B cell (primary cell): ENCODE results near the gene ETV1. TPM values are rescaled to one million over a fixed set of nuclear protein-coding genes. Genes with fewer than 3 reads are reported as not detected.

ENCODE experiments used
- ATAC-seq: fragments of 200-7000 bp; cut with Tn5 transposase; one replicate; pipeline ENCODE4 v1.10.0; 2021; ENCODE audit warnings: low read depth, mild to moderate bottlenecking, moderate number of reproducible peaks, moderate library complexity
- CTCF ChIA-PET: fragments of 350-600 bp; sonication (Branson Sonifier 250); formaldehyde crosslinking; loops from one replicate; lab custom pipeline; 2021; ENCODE audit warnings: antibody characterized with exemption, inconsistent platforms; lab: Charles Lee
- POLR2A ChIA-PET: fragments of 350-600 bp; sonication (Branson Sonifier 250); formaldehyde crosslinking; loops from one replicate; lab custom pipeline; 2021; ENCODE audit warnings: antibody characterized with exemption; lab: Charles Lee
- DNase-seq: peaks from one replicate; pipeline ENCODE4 v3.0.0; 2013
- H2AFZ ChIP-seq: 2 replicates; pipeline ENCODE4 v1.6.1; 2012; ENCODE audit warnings: mild to moderate bottlenecking, low read depth, low read length; ENCODE audit not compliant: insufficient read depth, poor library complexity, severe bottlenecking
- H3K27ac ChIP-seq, 2 donors: 1 replicate in 1 of 2; 2 replicates in 1 of 2; pipeline ENCODE4 v1.5.1; 2012 to 2013; ENCODE audit warnings: low read length in 2 of 2, mild to moderate bottlenecking in 2 of 2, moderate library complexity in 1 of 2
- H3K27me3 ChIP-seq, 4 experiments: fragments of 200-600 bp in 1 of 4; sonication (generic) in 1 of 4; replicated peaks in 1 of 4; 1 replicate in 2 of 4; 2 replicates in 2 of 4; pipeline versions ENCODE4 v1.6.1 to v1.7.0; 2013 to 2016; ENCODE audit warnings: low read length in 3 of 4, mild to moderate bottlenecking in 2 of 4, mixed read lengths in 1 of 4, moderate library complexity in 1 of 4; ENCODE audit not compliant: insufficient read depth in 4 of 4, control insufficient read depth in 3 of 4; ENCODE audit errors: control extremely low read depth in 1 of 4
- H3K36me3 ChIP-seq, 2 experiments: replicated peaks in 1 of 2; 1 replicate in 1 of 2; 2 replicates in 1 of 2; pipeline versions ENCODE4 v1.6.1 to v1.7.1; 2013; ENCODE audit warnings: low read length in 1 of 2; ENCODE audit not compliant: insufficient read depth in 2 of 2, control insufficient read depth in 1 of 2; ENCODE audit errors: control extremely low read depth in 1 of 2, extremely low read depth in 1 of 2
- H3K4me1 ChIP-seq, 2 donors: fragments of 200-600 bp in 1 of 2; sonication (generic) in 1 of 2; 1 replicate in 1 of 2; 2 replicates in 1 of 2; pipeline versions ENCODE4 v1.5.1 to v1.6.1; 2013 to 2017; ENCODE audit warnings: low read length in 2 of 2; ENCODE audit not compliant: control insufficient read depth in 2 of 2, insufficient read depth in 2 of 2
- H3K4me2 ChIP-seq: replicated peaks from 2 replicates; pipeline ENCODE3; 2012; ENCODE audit warnings: mild to moderate bottlenecking, low read depth, low read length; ENCODE audit not compliant: poor library complexity, severe bottlenecking
- H3K4me3 ChIP-seq, 5 experiments: fragments of 200-600 bp in 1 of 5; sonication (generic) in 1 of 5; 1 replicate in 3 of 5; 2 replicates in 2 of 5; pipeline versions ENCODE4 v1.5.1 to v1.7.0; 2011 to 2016; ENCODE audit warnings: low read length in 4 of 5, mild to moderate bottlenecking in 4 of 5, low read depth in 2 of 5, control low read depth in 1 of 5, moderate library complexity in 1 of 5; ENCODE audit not compliant: insufficient read depth in 1 of 5; ENCODE audit errors: control extremely low read depth in 1 of 5, extremely low read depth in 1 of 5
- H3K79me2 ChIP-seq: fragments of 200-600 bp; sonication (generic); one replicate; pipeline ENCODE4 v1.6.0; 2016; ENCODE audit warnings: low read length; ENCODE audit not compliant: control insufficient read depth, insufficient read depth
- H3K9ac ChIP-seq: fragments of 200-600 bp; sonication (generic); 2 replicates; pipeline ENCODE4 v1.6.1; 2017; ENCODE audit warnings: mild to moderate bottlenecking, low read length, moderate library complexity
- H3K9me3 ChIP-seq, 3 donors: one replicate each; pipeline versions ENCODE4 v1.6.1 to v1.7.1; 2013; ENCODE audit warnings: low read length in 2 of 3; ENCODE audit not compliant: control insufficient read depth in 2 of 3, insufficient read depth in 1 of 3; ENCODE audit errors: control extremely low read depth in 1 of 3
- H4K20me1 ChIP-seq: 2 replicates; pipeline ENCODE4 v1.6.0; 2012; ENCODE audit warnings: mild to moderate bottlenecking, low read length; ENCODE audit not compliant: insufficient read depth, control insufficient read depth, poor library complexity, severe bottlenecking
- H3K27ac Mint-ChIP-seq: one replicate; pipeline ENCODE4 v1.8.0; 2021; ENCODE audit warnings: mixed read lengths
- H3K27me3 Mint-ChIP-seq: one replicate; pipeline ENCODE4 v1.8.0; 2021; ENCODE audit warnings: mixed read lengths
- H3K4me1 Mint-ChIP-seq: one replicate; pipeline ENCODE4 v1.8.0; 2021; ENCODE audit warnings: mixed read lengths
- H3K4me3 Mint-ChIP-seq: one replicate; pipeline ENCODE4 v1.8.0; 2021; ENCODE audit warnings: mixed read lengths
- H3K9me3 Mint-ChIP-seq: one replicate; pipeline ENCODE4 v1.8.0; 2022; ENCODE audit warnings: mixed read lengths; ENCODE audit not compliant: insufficient read depth
- EZH2 ChIP-seq: IDR thresholded peaks from 2 replicates; pipeline ENCODE4 v1.6.1; 2012; ENCODE audit warnings: borderline replicate concordance, low read depth, mild to moderate bottlenecking, moderate library complexity, low read length; ENCODE audit not compliant: insufficient read depth, poor library complexity, severe bottlenecking
- WGBS: methylation state at CpG from one replicate; pipeline ENCODE4 v1.1.5; 2013; ENCODE audit warnings: missing lambda C conversion rate; ENCODE audit not compliant: insufficient coverage; 5-methylcytosine and 5-hydroxymethylcytosine counted together
- intact Hi-C: fragments of 100-400 bp; cut with micrococcal nuclease; formaldehyde crosslinking; loops from one replicate; pipeline ENCODE4 v1.10.0; 2022
- polyA plus RNA-seq: library from polyadenylated mRNA; depleted of rRNA; stranded (reverse); fragments of >200 nt; gene quantifications from 2 replicates; pipeline ENCODE4 v1.2.3, GENCODE V29; 2012
- total RNA-seq, 2 donors: library from RNA; stranded (reverse); fragments of 120-200 nt in 1 of 2; gene quantifications; 1 replicate in 1 of 2; 2 replicates in 1 of 2; pipeline versions ENCODE4 v1.2.3 to v1.2.4, GENCODE V29; 2013 to 2022
- TF ChIP-seq, protein P1 (sequence below): fragments of 200-600 bp; IDR thresholded peaks from one replicate; pipeline ENCODE4 v1.8.0; 2022; ENCODE audit warnings: antibody characterized with exemption, mild to moderate bottlenecking

Gene ETV1
- total and polyA plus RNA-seq, 2 donors (not counting 1 experiment from before 2014, with no cell fraction given), result not detected

DNA sequence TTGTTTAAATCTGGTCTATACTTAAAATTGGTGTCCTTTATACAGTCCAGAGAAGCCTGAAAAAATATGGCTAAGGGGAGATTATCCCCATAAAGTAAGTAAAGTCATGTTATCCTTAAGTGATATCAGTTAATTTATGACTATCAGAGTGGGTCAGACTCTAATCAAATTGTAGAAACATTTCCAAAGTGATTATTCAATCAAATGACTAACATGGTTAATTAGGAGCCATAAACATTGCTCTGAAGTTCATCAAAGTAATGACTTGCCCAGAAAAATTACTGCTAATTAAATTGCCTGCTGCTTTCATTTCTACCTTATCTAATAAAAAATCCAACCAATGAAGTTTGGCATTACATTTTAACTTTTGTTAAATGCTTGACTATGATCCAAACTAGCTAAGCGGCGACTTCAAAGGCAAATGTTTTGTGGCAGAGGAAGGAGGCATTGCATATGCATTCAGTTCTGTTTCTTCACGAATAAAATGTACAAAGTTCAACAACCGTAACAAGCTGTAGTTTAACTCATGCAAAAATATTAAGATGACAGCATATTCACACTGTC, 76.7 kb downstream of the ETV1 start:
- H3K27me3 Mint-ChIP-seq, result no peaks in the 10 kb centered on the region
- POLR2A ChIA-PET, result no interaction called here

DNA sequence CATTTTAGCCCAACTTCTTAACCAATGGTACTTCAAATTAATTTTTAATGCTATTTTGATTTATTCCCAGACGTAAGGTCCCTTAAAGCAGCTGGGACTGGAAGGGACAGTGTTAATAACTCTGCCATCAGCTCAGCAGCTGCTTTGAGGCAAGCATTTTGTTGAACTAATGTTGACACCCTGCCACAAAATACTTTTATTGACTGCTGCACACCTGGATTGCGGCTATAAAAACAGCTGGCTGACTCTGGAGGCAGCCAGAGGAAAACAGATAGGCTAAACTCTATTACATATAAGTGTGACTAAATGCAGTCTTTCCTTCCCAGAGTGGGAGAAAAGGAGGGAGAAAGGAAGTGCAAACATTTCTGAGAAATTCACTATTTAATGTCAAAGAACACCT, 77.6 kb downstream of the ETV1 start:
- H3K27ac Mint-ChIP-seq, result no peak overlapping the region
- CTCF ChIA-PET, result no interaction called here
- H3K4me3 Mint-ChIP-seq, result no peak overlapping the region
- ATAC-seq (no peak), DNase-seq (no peak)
- POLR2A ChIA-PET, result no interaction called here
- Histone ChIP-seq H3K9me3 (no peaks in the 10 kb centered on the region), H3K4me3 (no peak overlapping the region), H4K20me1 (no peaks in the 10 kb centered on the region), H3K4me1 (no peaks in the 10 kb centered on the region), H3K27me3 (no peaks in the 10 kb centered on the region), H3K79me2 (no peaks in the 10 kb centered on the region), H2AFZ (no peak overlapping the region), H3K36me3 (no peaks in the 10 kb centered on the region), H3K9ac (no peak overlapping the region), H3K27ac (no peak overlapping the region), H3K4me2 (no peak overlapping the region)
- no peaks in the 10 kb centered on the region for H3K9me3 Mint-ChIP-seq
- intact Hi-C loops, result no loop called here
- no peaks in the 10 kb centered on the region for H3K4me1 Mint-ChIP-seq
- WGBS, result 100% methylated on average over 1 of the region's 2 CpGs
- H3K27me3 Mint-ChIP-seq, result no peaks in the 10 kb centered on the region
- TF ChIP-seq, protein P1, sequence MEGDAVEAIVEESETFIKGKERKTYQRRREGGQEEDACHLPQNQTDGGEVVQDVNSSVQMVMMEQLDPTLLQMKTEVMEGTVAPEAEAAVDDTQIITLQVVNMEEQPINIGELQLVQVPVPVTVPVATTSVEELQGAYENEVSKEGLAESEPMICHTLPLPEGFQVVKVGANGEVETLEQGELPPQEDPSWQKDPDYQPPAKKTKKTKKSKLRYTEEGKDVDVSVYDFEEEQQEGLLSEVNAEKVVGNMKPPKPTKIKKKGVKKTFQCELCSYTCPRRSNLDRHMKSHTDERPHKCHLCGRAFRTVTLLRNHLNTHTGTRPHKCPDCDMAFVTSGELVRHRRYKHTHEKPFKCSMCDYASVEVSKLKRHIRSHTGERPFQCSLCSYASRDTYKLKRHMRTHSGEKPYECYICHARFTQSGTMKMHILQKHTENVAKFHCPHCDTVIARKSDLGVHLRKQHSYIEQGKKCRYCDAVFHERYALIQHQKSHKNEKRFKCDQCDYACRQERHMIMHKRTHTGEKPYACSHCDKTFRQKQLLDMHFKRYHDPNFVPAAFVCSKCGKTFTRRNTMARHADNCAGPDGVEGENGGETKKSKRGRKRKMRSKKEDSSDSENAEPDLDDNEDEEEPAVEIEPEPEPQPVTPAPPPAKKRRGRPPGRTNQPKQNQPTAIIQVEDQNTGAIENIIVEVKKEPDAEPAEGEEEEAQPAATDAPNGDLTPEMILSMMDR, result no peak
- no peak for TF ChIP-seq EZH2

More for the DNA sequence above, 76.7 kb downstream of the ETV1 start:
- Mint-ChIP-seq H3K4me1 (no peaks in the 10 kb centered on the region), H3K4me3 (no peak overlapping the region), H3K9me3 (no peaks in the 10 kb centered on the region), H3K27ac (no peak overlapping the region)
- Histone ChIP-seq H3K4me1 (no peaks in the 10 kb centered on the region), H3K27me3 (no peaks in the 10 kb centered on the region), H3K9me3 (no peaks in the 10 kb centered on the region), H3K4me3 (no peak overlapping the region), H3K27ac (no peak overlapping the region), H3K36me3 (no peaks in the 10 kb centered on the region), H3K9ac (no peak overlapping the region), H3K79me2 (no peaks in the 10 kb centered on the region), H2AFZ (no peak overlapping the region), H4K20me1 (no peaks in the 10 kb centered on the region), H3K4me2 (no peak overlapping the region)
- CTCF ChIA-PET, result no interaction called here
- TF ChIP-seq, protein P1, result no peak
- TF ChIP-seq EZH2, result no peak
- ATAC-seq (no peak), DNase-seq (no peak)
- intact Hi-C loops, result no loop called here
- WGBS, result 100% methylated on average over 2 of the region's 4 CpGs
